GM23338 (cell line): ENCODE measurements around the gene TRMT10B.
"Not testable (repeated sequence)": the region's sequence is repeated elsewhere in the genome, so short reads cannot be mapped to it uniquely, and the experiment has no call there.

Experiments
- CREB1 ChIP-seq: fragments of 250-450 bp; sonication (Bioruptor Pico); IDR thresholded peaks from 2 replicates; pipeline ENCODE4 v1.5.0; 2020; ENCODE audit warnings: low read depth, mild to moderate bottlenecking, moderate library complexity
- EZH2 ChIP-seq: fragments of 200-600 bp; sonication (generic); IDR thresholded peaks from one replicate; pipeline ENCODE4 v1.8.0; 2017; ENCODE audit warnings: antibody characterized with exemption, mild to moderate bottlenecking, low read depth; ENCODE audit not compliant: unreplicated experiment
- EZH2phosphoT487 ChIP-seq: fragments of 200-600 bp; sonication (generic); IDR thresholded peaks from one replicate; pipeline ENCODE4 v1.8.1; 2018; ENCODE audit warnings: antibody characterized with exemption; ENCODE audit not compliant: unreplicated experiment
- POLR2AphosphoS5 ChIP-seq: IDR thresholded peaks from 2 replicates; pipeline ENCODE4 v1.6.1; 2016; ENCODE audit warnings: antibody characterized with exemption, low read depth
- ZNF114 ChIP-seq: fragments of 250-450 bp; sonication (Bioruptor Pico); IDR thresholded peaks from 2 replicates; pipeline ENCODE4 v1.5.0; 2020; ENCODE audit warnings: mild to moderate bottlenecking, moderate library complexity
- TF ChIP-seq, protein P1 (sequence below), 2 experiments: fragments of 200-600 bp in 1 of 2; sonication (generic) in 1 of 2; conservative IDR thresholded peaks; 2 replicates each; pipeline versions ENCODE4 v1.5.1 to v1.6.1; 2016 to 2017; ENCODE audit warnings: antibody characterized with exemption in 2 of 2, low read depth in 2 of 2, mild to moderate bottlenecking in 2 of 2, moderate library complexity in 1 of 2
- TF ChIP-seq, protein P2 (sequence below): IDR thresholded peaks from 2 replicates; pipeline ENCODE4 v1.6.1; 2016; ENCODE audit warnings: antibody characterized with exemption

DNA sequence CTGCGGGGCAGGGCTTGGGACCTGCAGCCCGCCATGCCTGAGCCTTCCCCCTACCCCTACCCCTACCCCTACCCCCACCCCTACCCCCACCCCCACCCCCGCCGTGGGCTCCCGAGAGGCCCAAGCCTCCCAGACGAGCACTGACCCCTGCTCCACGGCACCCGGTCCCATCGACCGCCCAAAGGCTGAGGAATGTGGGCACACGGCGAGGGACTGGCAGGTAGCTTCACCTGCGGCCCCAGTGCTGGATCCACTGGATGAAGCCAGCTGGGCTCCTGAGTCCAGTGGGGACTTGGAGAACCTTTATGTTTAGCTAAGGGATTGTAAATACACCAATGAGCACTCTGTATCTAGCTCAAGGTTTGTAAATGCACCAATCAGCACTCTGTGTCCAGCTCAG, 1.5 kb upstream of the TRMT10B start:
- TF ChIP-seq, protein P1, sequence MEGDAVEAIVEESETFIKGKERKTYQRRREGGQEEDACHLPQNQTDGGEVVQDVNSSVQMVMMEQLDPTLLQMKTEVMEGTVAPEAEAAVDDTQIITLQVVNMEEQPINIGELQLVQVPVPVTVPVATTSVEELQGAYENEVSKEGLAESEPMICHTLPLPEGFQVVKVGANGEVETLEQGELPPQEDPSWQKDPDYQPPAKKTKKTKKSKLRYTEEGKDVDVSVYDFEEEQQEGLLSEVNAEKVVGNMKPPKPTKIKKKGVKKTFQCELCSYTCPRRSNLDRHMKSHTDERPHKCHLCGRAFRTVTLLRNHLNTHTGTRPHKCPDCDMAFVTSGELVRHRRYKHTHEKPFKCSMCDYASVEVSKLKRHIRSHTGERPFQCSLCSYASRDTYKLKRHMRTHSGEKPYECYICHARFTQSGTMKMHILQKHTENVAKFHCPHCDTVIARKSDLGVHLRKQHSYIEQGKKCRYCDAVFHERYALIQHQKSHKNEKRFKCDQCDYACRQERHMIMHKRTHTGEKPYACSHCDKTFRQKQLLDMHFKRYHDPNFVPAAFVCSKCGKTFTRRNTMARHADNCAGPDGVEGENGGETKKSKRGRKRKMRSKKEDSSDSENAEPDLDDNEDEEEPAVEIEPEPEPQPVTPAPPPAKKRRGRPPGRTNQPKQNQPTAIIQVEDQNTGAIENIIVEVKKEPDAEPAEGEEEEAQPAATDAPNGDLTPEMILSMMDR (conservative IDR thresholded peaks at IDR 0.05; ENCODE audit: low read depth in 2 of 2): not testable (repeated sequence)
- TF ChIP-seq CREB1; EZH2; EZH2phosphoT487; POLR2AphosphoS5; ZNF114 (CRISPR knock-in tag): not testable (repeated sequence)
- TF ChIP-seq, protein P2, sequence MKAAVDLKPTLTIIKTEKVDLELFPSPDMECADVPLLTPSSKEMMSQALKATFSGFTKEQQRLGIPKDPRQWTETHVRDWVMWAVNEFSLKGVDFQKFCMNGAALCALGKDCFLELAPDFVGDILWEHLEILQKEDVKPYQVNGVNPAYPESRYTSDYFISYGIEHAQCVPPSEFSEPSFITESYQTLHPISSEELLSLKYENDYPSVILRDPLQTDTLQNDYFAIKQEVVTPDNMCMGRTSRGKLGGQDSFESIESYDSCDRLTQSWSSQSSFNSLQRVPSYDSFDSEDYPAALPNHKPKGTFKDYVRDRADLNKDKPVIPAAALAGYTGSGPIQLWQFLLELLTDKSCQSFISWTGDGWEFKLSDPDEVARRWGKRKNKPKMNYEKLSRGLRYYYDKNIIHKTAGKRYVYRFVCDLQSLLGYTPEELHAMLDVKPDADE: not testable (repeated sequence)
